WTC11 (cell line): ENCODE results near the gene MAGI2. TPM values are rescaled to one million over a fixed set of nuclear protein-coding genes. Genes with fewer than 3 reads are reported as not detected.

Experiments used
- ATAC-seq: fragments of 200-7000 bp; cut with Tn5 transposase; 2 replicates; pipeline ENCODE4 v1.10.0; 2021; ENCODE audit warnings: mild to moderate bottlenecking, moderate library complexity
- CTCF ChIA-PET: fragments of 300-600 bp; sonication (Branson Sonifier 250); formaldehyde crosslinking; loops from one replicate; lab custom pipeline; 2021; ENCODE audit warnings: antibody characterized with exemption; lab: Charles Lee
- POLR2A ChIA-PET: fragments of 350-600 bp; sonication (Branson Sonifier 250); formaldehyde crosslinking; loops from one replicate; lab custom pipeline; 2021; ENCODE audit warnings: antibody characterized with exemption; lab: Charles Lee
- DNase-seq: peaks from one replicate; pipeline ENCODE4 v3.0.0; 2021; ENCODE audit warnings: low spot score
- H3K27ac Mint-ChIP-seq: 2 replicates; pipeline ENCODE4 v1.8.0; 2021; ENCODE audit warnings: mixed read lengths
- H3K27me3 Mint-ChIP-seq: 2 replicates; pipeline ENCODE4 v1.8.0; 2021; ENCODE audit warnings: low read depth, mild to moderate bottlenecking, moderate library complexity, mixed read lengths
- H3K36me3 Mint-ChIP-seq: 2 replicates; pipeline ENCODE4 v1.8.0; 2021; ENCODE audit warnings: mixed read lengths
- H3K4me1 Mint-ChIP-seq: 2 replicates; pipeline ENCODE4 v1.8.0; 2022; ENCODE audit warnings: mixed read lengths
- H3K4me3 Mint-ChIP-seq: 2 replicates; pipeline ENCODE4 v1.8.0; 2021; ENCODE audit warnings: mild to moderate bottlenecking, moderate library complexity, mixed read lengths
- H3K9me3 Mint-ChIP-seq: 2 replicates; pipeline ENCODE4 v1.8.0; 2021; ENCODE audit warnings: mixed read lengths
- MYBL2 ChIP-seq: sonication (generic); formaldehyde crosslinking; IDR thresholded peaks from 2 replicates; pipeline ENCODE4 v1.8.1; 2023; ENCODE audit warnings: mild to moderate bottlenecking, moderate library complexity, missing genetic modification reagents
- PRRX2 ChIP-seq: fragments of 250-450 bp; sonication (Bioruptor Pico); IDR thresholded peaks from 2 replicates; pipeline ENCODE4 v1.8.0; 2021; ENCODE audit warnings: mild to moderate bottlenecking
- RORB ChIP-seq: fragments of 250-450 bp; sonication (Bioruptor Pico); IDR thresholded peaks from 2 replicates; pipeline ENCODE4 v1.9.0; 2021; ENCODE audit warnings: mild to moderate bottlenecking
- SP1 ChIP-seq: sonication (generic); formaldehyde crosslinking; conservative IDR thresholded peaks from 2 replicates; pipeline ENCODE4 v1.8.1; 2022; ENCODE audit warnings: missing genetic modification reagents
- STAT6 ChIP-seq: sonication (generic); formaldehyde crosslinking; conservative IDR thresholded peaks from 2 replicates; pipeline ENCODE4 v1.8.1; 2023; ENCODE audit warnings: mild to moderate bottlenecking, low read depth, missing genetic modification reagents, moderate library complexity
- ZNF317 ChIP-seq: sonication (generic); formaldehyde crosslinking; IDR thresholded peaks from 2 replicates; pipeline ENCODE4 v1.8.1; 2023; ENCODE audit warnings: low read depth, mild to moderate bottlenecking, moderate library complexity, missing genetic modification reagents, borderline replicate concordance
- ZNF416 ChIP-seq: fragments of 250-450 bp; sonication (Bioruptor Pico); IDR thresholded peaks from 2 replicates; pipeline ENCODE4 v1.9.0; 2021; ENCODE audit warnings: mild to moderate bottlenecking, inconsistent platforms
- total RNA-seq: library from RNA; stranded (reverse); gene quantifications from 3 replicates; pipeline ENCODE4 v1.2.3, GENCODE V29; 2021
- TF ChIP-seq, protein P1 (sequence below): sonication (generic); formaldehyde crosslinking; IDR thresholded peaks from 2 replicates; pipeline ENCODE4 v1.8.1; 2022; ENCODE audit warnings: missing genetic modification reagents, borderline replicate concordance
- TF ChIP-seq, protein P2 (sequence below): sonication (generic); formaldehyde crosslinking; IDR thresholded peaks from 2 replicates; pipeline ENCODE4 v1.8.1; 2022; ENCODE audit warnings: mild to moderate bottlenecking, missing genetic modification reagents, moderate library complexity, borderline replicate concordance
- TF ChIP-seq, protein P3 (sequence below): sonication (generic); formaldehyde crosslinking; IDR thresholded peaks from 2 replicates; pipeline ENCODE4 v1.8.1; 2023; ENCODE audit warnings: mild to moderate bottlenecking, missing genetic modification reagents, moderate library complexity
- TF ChIP-seq, protein P4 (sequence below): fragments of 200-600 bp; IDR thresholded peaks from 2 replicates; pipeline ENCODE4 v1.8.0; 2022; ENCODE audit warnings: antibody characterized with exemption
- TF ChIP-seq, protein P5 (sequence below): fragments of 250-450 bp; sonication (Bioruptor Pico); IDR thresholded peaks from 2 replicates; pipeline ENCODE4 v1.9.0; 2021; ENCODE audit warnings: moderate library complexity, mild to moderate bottlenecking, inconsistent platforms, borderline replicate concordance
- TF ChIP-seq, protein P6 (sequence below): sonication (generic); formaldehyde crosslinking; IDR thresholded peaks from 2 replicates; pipeline ENCODE4 v1.8.0; 2022; ENCODE audit warnings: mild to moderate bottlenecking, missing genetic modification reagents
- TF ChIP-seq, protein P7 (sequence below): sonication (generic); formaldehyde crosslinking; IDR thresholded peaks from 2 replicates; pipeline ENCODE4 v1.8.0; 2022; ENCODE audit warnings: mild to moderate bottlenecking, missing genetic modification reagents

Gene MAGI2
- total RNA-seq, 1 experiment from 2014 or later = 26.6 TPM

DNA sequence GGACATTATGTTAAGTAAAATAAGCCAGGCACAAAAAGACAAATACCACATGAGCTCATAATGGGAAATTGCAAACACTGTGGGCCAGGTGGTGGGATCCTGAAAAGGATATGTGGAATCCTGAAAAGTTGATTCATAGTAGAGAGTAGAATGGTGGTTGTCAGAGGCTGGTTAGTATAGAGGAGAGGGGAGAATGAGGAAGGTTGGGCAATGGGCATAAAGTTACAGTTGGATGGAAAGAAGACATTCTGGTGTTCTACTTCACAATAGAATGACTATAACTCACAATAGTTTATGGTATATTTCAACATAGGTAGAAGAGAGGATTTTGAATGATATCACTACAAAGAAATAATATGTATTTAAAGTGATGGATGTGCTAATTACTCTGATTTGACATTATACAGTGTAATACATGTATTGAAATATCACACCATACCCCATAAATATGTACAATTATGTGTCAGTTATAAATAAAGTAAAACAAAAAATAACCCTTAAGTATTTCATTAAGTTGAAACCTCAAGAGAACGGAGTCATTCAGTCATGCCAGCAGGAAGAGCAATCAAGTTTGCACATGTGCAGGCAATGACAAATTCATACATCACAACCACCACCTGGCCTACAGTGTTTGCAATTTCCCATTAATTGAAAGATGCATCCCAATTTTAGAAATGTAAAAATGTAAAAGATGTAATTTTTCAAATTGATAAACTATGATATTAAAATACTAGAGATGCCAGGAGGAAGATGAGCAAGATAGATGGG is 156.7 kb downstream of the MAGI2 start:
- ATAC-seq (no peak), DNase-seq (no peak)
- H3K27me3 Mint-ChIP-seq = no peaks in the 10 kb centered on the region; the same call in 1 of the 2 replicates
- H3K4me1 Mint-ChIP-seq = peaks cover 4% of the 10 kb centered on the region; the same call in 1 of the 2 replicates
- no peak overlapping the region for H3K4me3 Mint-ChIP-seq
- ChIA-PET POLR2A (no interaction called here), CTCF (interaction anchor here (1.0 kb wide), 2 partner anchors 18 to 445 kb away, joined by 3 to 4 read pairs; no protein-coding TSS in a partner anchor)
- TF ChIP-seq, protein P1, sequence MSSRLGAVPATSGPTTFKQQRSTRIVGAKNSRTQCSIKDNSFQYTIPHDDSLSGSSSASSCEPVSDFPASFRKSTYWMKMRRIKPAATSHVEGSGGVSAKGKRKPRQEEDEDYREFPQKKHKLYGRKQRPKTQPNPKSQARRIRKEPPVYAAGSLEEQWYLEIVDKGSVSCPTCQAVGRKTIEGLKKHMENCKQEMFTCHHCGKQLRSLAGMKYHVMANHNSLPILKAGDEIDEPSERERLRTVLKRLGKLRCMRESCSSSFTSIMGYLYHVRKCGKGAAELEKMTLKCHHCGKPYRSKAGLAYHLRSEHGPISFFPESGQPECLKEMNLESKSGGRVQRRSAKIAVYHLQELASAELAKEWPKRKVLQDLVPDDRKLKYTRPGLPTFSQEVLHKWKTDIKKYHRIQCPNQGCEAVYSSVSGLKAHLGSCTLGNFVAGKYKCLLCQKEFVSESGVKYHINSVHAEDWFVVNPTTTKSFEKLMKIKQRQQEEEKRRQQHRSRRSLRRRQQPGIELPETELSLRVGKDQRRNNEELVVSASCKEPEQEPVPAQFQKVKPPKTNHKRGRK (CRISPR knock-in tag) = no peak
- TF ChIP-seq RORB (CRISPR knock-in tag) (no peak), SP1 (no peak), ZNF416 (CRISPR knock-in tag) (no peak), PRRX2 (CRISPR knock-in tag) (no peak), STAT6 (CRISPR knock-in tag) (no peak), MYBL2 (no peak), ZNF317 (CRISPR knock-in tag) (no peak)
- TF ChIP-seq, protein P2, sequence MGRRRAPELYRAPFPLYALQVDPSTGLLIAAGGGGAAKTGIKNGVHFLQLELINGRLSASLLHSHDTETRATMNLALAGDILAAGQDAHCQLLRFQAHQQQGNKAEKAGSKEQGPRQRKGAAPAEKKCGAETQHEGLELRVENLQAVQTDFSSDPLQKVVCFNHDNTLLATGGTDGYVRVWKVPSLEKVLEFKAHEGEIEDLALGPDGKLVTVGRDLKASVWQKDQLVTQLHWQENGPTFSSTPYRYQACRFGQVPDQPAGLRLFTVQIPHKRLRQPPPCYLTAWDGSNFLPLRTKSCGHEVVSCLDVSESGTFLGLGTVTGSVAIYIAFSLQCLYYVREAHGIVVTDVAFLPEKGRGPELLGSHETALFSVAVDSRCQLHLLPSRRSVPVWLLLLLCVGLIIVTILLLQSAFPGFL (CRISPR knock-in tag) = no peak
- TF ChIP-seq, protein P3, sequence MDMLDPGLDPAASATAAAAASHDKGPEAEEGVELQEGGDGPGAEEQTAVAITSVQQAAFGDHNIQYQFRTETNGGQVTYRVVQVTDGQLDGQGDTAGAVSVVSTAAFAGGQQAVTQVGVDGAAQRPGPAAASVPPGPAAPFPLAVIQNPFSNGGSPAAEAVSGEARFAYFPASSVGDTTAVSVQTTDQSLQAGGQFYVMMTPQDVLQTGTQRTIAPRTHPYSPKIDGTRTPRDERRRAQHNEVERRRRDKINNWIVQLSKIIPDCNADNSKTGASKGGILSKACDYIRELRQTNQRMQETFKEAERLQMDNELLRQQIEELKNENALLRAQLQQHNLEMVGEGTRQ (CRISPR knock-in tag) = no peak
- TF ChIP-seq, protein P4, sequence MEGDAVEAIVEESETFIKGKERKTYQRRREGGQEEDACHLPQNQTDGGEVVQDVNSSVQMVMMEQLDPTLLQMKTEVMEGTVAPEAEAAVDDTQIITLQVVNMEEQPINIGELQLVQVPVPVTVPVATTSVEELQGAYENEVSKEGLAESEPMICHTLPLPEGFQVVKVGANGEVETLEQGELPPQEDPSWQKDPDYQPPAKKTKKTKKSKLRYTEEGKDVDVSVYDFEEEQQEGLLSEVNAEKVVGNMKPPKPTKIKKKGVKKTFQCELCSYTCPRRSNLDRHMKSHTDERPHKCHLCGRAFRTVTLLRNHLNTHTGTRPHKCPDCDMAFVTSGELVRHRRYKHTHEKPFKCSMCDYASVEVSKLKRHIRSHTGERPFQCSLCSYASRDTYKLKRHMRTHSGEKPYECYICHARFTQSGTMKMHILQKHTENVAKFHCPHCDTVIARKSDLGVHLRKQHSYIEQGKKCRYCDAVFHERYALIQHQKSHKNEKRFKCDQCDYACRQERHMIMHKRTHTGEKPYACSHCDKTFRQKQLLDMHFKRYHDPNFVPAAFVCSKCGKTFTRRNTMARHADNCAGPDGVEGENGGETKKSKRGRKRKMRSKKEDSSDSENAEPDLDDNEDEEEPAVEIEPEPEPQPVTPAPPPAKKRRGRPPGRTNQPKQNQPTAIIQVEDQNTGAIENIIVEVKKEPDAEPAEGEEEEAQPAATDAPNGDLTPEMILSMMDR = no peak
- TF ChIP-seq, protein P5, sequence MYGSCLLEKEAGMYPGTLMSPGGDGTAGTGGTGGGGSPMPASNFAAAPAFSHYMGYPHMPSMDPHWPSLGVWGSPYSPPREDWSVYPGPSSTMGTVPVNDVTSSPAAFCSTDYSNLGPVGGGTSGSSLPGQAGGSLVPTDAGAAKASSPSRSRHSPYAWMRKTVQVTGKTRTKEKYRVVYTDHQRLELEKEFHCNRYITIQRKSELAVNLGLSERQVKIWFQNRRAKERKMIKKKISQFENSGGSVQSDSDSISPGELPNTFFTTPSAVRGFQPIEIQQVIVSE (CRISPR knock-in tag) = no peak
- TF ChIP-seq, protein P6, sequence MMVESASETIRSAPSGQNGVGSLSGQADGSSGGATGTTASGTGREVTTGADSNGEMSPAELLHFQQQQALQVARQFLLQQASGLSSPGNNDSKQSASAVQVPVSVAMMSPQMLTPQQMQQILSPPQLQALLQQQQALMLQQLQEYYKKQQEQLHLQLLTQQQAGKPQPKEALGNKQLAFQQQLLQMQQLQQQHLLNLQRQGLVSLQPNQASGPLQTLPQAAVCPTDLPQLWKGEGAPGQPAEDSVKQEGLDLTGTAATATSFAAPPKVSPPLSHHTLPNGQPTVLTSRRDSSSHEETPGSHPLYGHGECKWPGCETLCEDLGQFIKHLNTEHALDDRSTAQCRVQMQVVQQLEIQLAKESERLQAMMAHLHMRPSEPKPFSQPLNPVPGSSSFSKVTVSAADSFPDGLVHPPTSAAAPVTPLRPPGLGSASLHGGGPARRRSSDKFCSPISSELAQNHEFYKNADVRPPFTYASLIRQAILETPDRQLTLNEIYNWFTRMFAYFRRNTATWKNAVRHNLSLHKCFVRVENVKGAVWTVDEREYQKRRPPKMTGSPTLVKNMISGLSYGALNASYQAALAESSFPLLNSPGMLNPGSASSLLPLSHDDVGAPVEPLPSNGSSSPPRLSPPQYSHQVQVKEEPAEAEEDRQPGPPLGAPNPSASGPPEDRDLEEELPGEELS (CRISPR knock-in tag) = no peak
- TF ChIP-seq, protein P7, sequence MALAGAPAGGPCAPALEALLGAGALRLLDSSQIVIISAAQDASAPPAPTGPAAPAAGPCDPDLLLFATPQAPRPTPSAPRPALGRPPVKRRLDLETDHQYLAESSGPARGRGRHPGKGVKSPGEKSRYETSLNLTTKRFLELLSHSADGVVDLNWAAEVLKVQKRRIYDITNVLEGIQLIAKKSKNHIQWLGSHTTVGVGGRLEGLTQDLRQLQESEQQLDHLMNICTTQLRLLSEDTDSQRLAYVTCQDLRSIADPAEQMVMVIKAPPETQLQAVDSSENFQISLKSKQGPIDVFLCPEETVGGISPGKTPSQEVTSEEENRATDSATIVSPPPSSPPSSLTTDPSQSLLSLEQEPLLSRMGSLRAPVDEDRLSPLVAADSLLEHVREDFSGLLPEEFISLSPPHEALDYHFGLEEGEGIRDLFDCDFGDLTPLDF (CRISPR knock-in tag) = no peak
- no peaks in the 10 kb centered on the region for H3K36me3 Mint-ChIP-seq
- H3K9me3 Mint-ChIP-seq = no peaks in the 10 kb centered on the region
- no peak overlapping the region for H3K27ac Mint-ChIP-seq
